Ovary (tissue), 9 donors: ENCODE results near the gene TET1. TPM values are rescaled to one million over a fixed set of nuclear protein-coding genes. Genes with fewer than 3 reads are reported as not detected.
"Not testable (repeated sequence)": the region's sequence is repeated elsewhere in the genome, so short reads cannot be mapped to it uniquely, and the experiment has no call there.

Experiments
- DNase-seq, 5 donors: peaks; one replicate each; pipeline ENCODE4 v3.0.0-alpha.2; 2019 to 2020
- H3K27ac ChIP-seq, 2 donors: fragments of 200-600 bp; one replicate each; pipeline versions ENCODE4 v1.5.1 to v1.8.0; 2019 to 2022
- H3K27me3 ChIP-seq: fragments of 200-600 bp; one replicate; pipeline ENCODE4 v1.8.0; 2022
- H3K36me3 ChIP-seq: fragments of 200-600 bp; sonication (generic); one replicate; pipeline ENCODE4 v1.5.1; 2019
- H3K4me1 ChIP-seq: one replicate; pipeline ENCODE4 v1.8.1; 2013; ENCODE audit warnings: mild to moderate bottlenecking, moderate library complexity; ENCODE audit not compliant: insufficient read depth
- H3K4me3 ChIP-seq: fragments of 200-600 bp; sonication (generic); one replicate; pipeline ENCODE4 v1.5.1; 2017
- H3K9me3 ChIP-seq, 2 donors: fragments of 200-600 bp in 1 of 2; sonication (generic) in 1 of 2; one replicate each; pipeline versions ENCODE4 v1.5.1 to v1.8.1; 2013 to 2019; ENCODE audit warnings: mild to moderate bottlenecking in 1 of 2, moderate library complexity in 1 of 2
- EP300 ChIP-seq: sonication (generic); formaldehyde crosslinking; IDR thresholded peaks from one replicate; pipeline ENCODE4 v1.6.1; 2017; ENCODE audit warnings: antibody characterized with exemption
- POLR2A ChIP-seq: fragments of 450-650 bp; IDR thresholded peaks from one replicate; pipeline ENCODE4 v1.6.1; 2017; ENCODE audit warnings: antibody characterized with exemption, mild to moderate bottlenecking, moderate library complexity
- WGBS, 3 donors: extraction: QIAGEN DNeasy Blood & Tissue Kit in 1 of 3; methylation state at CpG; one replicate each; pipeline versions ENCODE4 v1.1.5 to v1.1.7; 2013 to 2017; 5-methylcytosine and 5-hydroxymethylcytosine counted together
- intact Hi-C, 4 donors: fragments of 100-400 bp; cut with DNase I; formaldehyde crosslinking; loops; one replicate each; pipeline versions ENCODE4 v1.11.0 to v1.15.1; 2022 to 2023
- polyA plus RNA-seq, 2 donors: library from polyadenylated mRNA; stranded (reverse); fragments of 200-250 nt in 1 of 2; fragments of 350-450 nt in 1 of 2; fragmentation: Illumina TruSeq in 1 of 2; extraction: RNeasy Lipid Tissue Mini Kit (QIAGEN cat#74804) in 1 of 2; gene quantifications; one replicate each; pipeline ENCODE4 v1.2.3, GENCODE V29; 2013 to 2014
- total RNA-seq, 7 donors: library from RNA; depleted of rRNA in 2 of 7; stranded (reverse); fragments of >200 nt in 2 of 7; fragmentation: NEBNext Ultra II Directional in 3 of 7; extraction: Animal tissue kit (Norgen Biotek cat#: 25700) in 3 of 7; gene quantifications; one replicate each; pipeline versions ENCODE4 v1.1.0 to v1.2.4, GENCODE V29; 2016 to 2023
- TF ChIP-seq, protein P1 (sequence below), 3 donors: fragments of 450-650 bp in 2 of 3; fragments of 200-600 bp in 1 of 3; IDR thresholded peaks; one replicate each; pipeline versions ENCODE4 v1.5.1 to v1.8.0; 2016 to 2022; ENCODE audit warnings: antibody characterized with exemption in 3 of 3, mild to moderate bottlenecking in 1 of 3
- donor health status: DM: no; HTN: no; CAD: no; lungs with moderate emphysema.
- donor health status: DM: no; HTN: no; CAD: no.
- donor health status: Bipolar disorder and iron deficiency.
- donor health status: DM: yes; HTN: yes; CAD: no.
- donor health status: DM: no; HTN: no; CAD: no.
- donor health status: DM: yes; HTN: yes; CAD: no.

TET1 gene
- total and polyA plus RNA-seq, 9 donors, result 0.69 to 7.0 (median 5.3) TPM

GRCh38 chr10:68732651-68733050, 172.5 kb downstream of the TET1 start:
- no peak for DNase-seq
- no peaks in the 10 kb centered on the region for H3K36me3 ChIP-seq

DNA sequence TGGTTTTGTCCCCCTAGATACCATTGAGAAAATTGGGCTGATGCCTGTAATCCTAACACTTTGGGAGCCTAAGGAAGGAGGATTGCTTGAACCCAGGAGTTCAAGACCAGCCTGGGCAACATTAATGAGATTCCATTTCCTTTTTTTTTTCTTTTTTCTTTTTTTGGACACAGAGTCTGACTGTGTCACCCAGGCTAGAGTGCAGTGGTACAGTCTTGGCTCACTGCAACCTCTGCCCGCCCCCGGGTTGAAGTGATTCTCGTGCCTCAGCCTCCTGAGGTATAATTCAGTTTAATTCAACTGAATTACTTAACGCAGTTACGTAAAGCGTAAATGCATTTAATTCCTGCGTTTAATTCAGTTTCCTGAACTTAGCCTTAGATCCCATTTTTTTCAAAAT, 174.2 kb downstream of the TET1 start:
- no peaks in the 10 kb centered on the region for H3K4me1 ChIP-seq
- no peaks in the 10 kb centered on the region for H3K9me3 ChIP-seq
- no peak for DNase-seq
- H3K4me3 ChIP-seq, result no peak overlapping the region
- intact Hi-C loops, result no loop called here
- no peaks in the 10 kb centered on the region for H3K27me3 ChIP-seq
- 92 to 93% (median 92%) methylated on average over 7 of the region's 7 CpGs for WGBS, 3 donors
- H3K27ac ChIP-seq, result no peak overlapping the region
- H3K36me3 ChIP-seq, result no peaks in the 10 kb centered on the region
- TF ChIP-seq EP300, result no peak
- TF ChIP-seq, protein P1, sequence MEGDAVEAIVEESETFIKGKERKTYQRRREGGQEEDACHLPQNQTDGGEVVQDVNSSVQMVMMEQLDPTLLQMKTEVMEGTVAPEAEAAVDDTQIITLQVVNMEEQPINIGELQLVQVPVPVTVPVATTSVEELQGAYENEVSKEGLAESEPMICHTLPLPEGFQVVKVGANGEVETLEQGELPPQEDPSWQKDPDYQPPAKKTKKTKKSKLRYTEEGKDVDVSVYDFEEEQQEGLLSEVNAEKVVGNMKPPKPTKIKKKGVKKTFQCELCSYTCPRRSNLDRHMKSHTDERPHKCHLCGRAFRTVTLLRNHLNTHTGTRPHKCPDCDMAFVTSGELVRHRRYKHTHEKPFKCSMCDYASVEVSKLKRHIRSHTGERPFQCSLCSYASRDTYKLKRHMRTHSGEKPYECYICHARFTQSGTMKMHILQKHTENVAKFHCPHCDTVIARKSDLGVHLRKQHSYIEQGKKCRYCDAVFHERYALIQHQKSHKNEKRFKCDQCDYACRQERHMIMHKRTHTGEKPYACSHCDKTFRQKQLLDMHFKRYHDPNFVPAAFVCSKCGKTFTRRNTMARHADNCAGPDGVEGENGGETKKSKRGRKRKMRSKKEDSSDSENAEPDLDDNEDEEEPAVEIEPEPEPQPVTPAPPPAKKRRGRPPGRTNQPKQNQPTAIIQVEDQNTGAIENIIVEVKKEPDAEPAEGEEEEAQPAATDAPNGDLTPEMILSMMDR (IDR thresholded peaks at IDR 0.05), result no peak
- TF ChIP-seq POLR2A, result no peak

More at GRCh38 chr10:68732651-68733050, 172.5 kb downstream of the TET1 start:
- WGBS, 3 donors, result 73 to 86% (median 77%) methylated on average over 8 of the region's 8 CpGs
- peaks cover 1% of the 10 kb centered on the region for H3K4me1 ChIP-seq
- no peak overlapping the region for H3K4me3 ChIP-seq
- H3K27ac ChIP-seq, result no peak overlapping the region
- intact Hi-C loops, result no loop called here
- H3K9me3 ChIP-seq, result no peaks in the 10 kb centered on the region
- no peaks in the 10 kb centered on the region for H3K27me3 ChIP-seq
- TF ChIP-seq EP300 (no peak), POLR2A (no peak)
- TF ChIP-seq, protein P1 (IDR thresholded peaks at IDR 0.05), result no peak

DNA sequence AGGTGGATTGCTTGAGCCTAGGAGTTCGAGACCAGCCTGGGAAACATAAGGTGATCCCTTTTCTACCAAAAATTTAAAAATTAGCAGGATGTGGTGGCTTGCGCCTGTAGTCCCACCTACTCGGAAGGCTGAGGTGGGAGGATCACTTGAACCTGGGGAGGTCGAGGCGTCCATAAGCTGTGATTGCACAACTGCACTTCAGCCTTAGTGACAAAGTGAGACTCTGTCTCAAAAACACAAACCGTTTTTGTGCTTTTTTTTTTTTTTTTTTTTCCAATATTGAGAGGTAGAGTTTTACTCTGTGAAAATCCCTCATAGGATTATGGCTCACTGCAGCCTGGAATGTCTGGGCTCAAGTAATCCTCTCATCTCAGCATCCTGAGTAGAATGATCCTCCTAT, 175.0 kb downstream of the TET1 start:
- H3K9me3 ChIP-seq, result no peaks in the 10 kb centered on the region
- H3K4me1 ChIP-seq, result no peaks in the 10 kb centered on the region
- intact Hi-C loops, result no loop called here
- no peak overlapping the region for H3K4me3 ChIP-seq
- no peaks in the 10 kb centered on the region for H3K27me3 ChIP-seq
- TF ChIP-seq POLR2A, result no peak
- TF ChIP-seq, protein P1 (IDR thresholded peaks at IDR 0.05), result no peak
- TF ChIP-seq EP300, result no peak
- no peaks in the 10 kb centered on the region for H3K36me3 ChIP-seq
- DNase-seq, result no peak
- H3K27ac ChIP-seq, result no peak overlapping the region
- 73 to 83% (median 74%) methylated on average over 6 of the region's 6 CpGs for WGBS, 3 donors

- intact Hi-C loops, DNase-seq, H3K9me3 ChIP-seq, H3K27ac ChIP-seq, H3K4me1 ChIP-seq, H3K27me3 ChIP-seq, H3K36me3 ChIP-seq, H3K4me3 ChIP-seq: not testable (repeated sequence)
- 81 to 95% (median 93%) methylated on average over 6 to 7 of the region's 7 CpGs for WGBS, 3 donors
Observed at GRCh38 chr10:68735739-68736138, 175.6 kb downstream of the TET1 start.

- WGBS, 3 donors, result 94 to 98% (median 95%) methylated on average over 5 of the region's 5 CpGs
- H3K27ac ChIP-seq, H3K4me1 ChIP-seq, H3K36me3 ChIP-seq, intact Hi-C loops, H3K9me3 ChIP-seq, DNase-seq, H3K27me3 ChIP-seq, H3K4me3 ChIP-seq: not testable (repeated sequence)
Observed at GRCh38 chr10:68740676-68741075, 180.5 kb downstream of the TET1 start.

DNA sequence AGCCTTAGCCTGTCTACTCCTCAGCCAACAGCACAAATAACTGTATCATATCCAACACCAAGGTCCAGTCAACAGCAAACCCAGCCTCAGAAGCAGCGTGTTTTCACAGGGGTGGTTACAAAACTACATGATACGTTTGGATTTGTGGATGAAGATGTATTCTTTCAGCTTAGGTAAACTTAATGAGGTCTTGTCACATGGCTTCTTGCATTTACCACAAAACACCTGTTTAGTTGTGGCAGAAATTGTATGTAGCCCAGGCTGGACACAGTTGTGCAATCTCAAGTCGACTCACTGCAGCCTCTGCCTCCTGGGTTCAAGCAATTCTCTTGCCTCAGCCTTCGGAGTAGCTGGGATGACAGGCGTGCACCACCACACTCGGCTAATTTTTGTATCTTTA, 182.3 kb downstream of the TET1 start:
- intact Hi-C loops, result no loop called here
- no peak overlapping the region for H3K27ac ChIP-seq
- WGBS, 3 donors, result 78 to 80% (median 79%) methylated on average over 6 of the region's 6 CpGs

More for the DNA sequence above, 182.3 kb downstream of the TET1 start:
- Histone ChIP-seq H3K27me3 (no peaks in the 10 kb centered on the region), H3K9me3 (no peaks in the 10 kb centered on the region), H3K36me3 (no peaks in the 10 kb centered on the region), H3K4me3 (no peak overlapping the region), H3K4me1 (no peaks in the 10 kb centered on the region)
- no peak for DNase-seq
- TF ChIP-seq POLR2A (no peak), EP300 (no peak)
- TF ChIP-seq, protein P1 (IDR thresholded peaks at IDR 0.05), result no peak
